HUES48 (cell line): ENCODE measurements around the gene ADGRV1.

Source experiments
- H3K27ac ChIP-seq: one replicate; pipeline ENCODE4 v1.7.0; 2013; ENCODE audit warnings: low read depth, low read length, inconsistent platforms
- H3K27me3 ChIP-seq: 2 replicates; pipeline ENCODE4 v1.6.1; 2013; ENCODE audit warnings: mild to moderate bottlenecking, low read length; ENCODE audit not compliant: control insufficient read depth, insufficient read depth
- H3K36me3 ChIP-seq: 2 replicates; pipeline ENCODE4 v1.6.1; 2013; ENCODE audit warnings: low read length; ENCODE audit not compliant: control insufficient read depth, insufficient read depth
- H3K4me1 ChIP-seq: 2 replicates; pipeline ENCODE4 v1.6.1; 2013; ENCODE audit warnings: mild to moderate bottlenecking, low read length; ENCODE audit not compliant: control insufficient read depth, insufficient read depth
- H3K4me3 ChIP-seq: 2 replicates; pipeline ENCODE4 v1.5.1; 2013; ENCODE audit warnings: mild to moderate bottlenecking, low read depth, low read length
- H3K9ac ChIP-seq: 2 replicates; pipeline ENCODE4 v1.6.1; 2013; ENCODE audit warnings: mild to moderate bottlenecking, low read depth, low read length, moderate library complexity
- H3K9me3 ChIP-seq: 2 replicates; pipeline ENCODE4 v1.6.1; 2013; ENCODE audit warnings: low read length; ENCODE audit not compliant: control insufficient read depth, insufficient read depth

ADGRV1 gene

DNA sequence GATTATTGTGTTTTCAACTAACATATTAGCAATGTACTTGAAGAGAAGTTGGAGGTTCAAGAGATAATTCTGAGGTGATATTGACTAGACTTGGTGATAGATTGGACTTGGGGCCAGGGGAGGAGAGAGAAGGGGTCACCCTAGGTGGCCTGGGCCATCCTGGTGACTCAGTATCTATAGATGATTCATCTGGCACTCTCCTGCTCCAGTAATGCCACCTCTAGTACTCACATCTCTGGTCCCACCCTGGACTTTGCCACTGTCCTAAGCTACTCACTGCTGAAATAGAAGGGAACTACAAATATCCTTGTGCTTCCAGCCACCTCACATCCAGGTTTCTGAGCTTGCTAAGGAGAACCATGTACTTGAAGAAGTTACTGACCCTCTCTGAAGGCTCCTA, 574.6 kb downstream of the ADGRV1 start:
- H3K9me3 ChIP-seq, result no peaks in the 10 kb centered on the region
- no peak overlapping the region for H3K9ac ChIP-seq
- no peak overlapping the region for H3K4me3 ChIP-seq
- H3K27ac ChIP-seq, result no peak overlapping the region
- H3K36me3 ChIP-seq, result no peaks in the 10 kb centered on the region
- H3K4me1 ChIP-seq, result no peaks in the 10 kb centered on the region
- no peaks in the 10 kb centered on the region for H3K27me3 ChIP-seq

DNA sequence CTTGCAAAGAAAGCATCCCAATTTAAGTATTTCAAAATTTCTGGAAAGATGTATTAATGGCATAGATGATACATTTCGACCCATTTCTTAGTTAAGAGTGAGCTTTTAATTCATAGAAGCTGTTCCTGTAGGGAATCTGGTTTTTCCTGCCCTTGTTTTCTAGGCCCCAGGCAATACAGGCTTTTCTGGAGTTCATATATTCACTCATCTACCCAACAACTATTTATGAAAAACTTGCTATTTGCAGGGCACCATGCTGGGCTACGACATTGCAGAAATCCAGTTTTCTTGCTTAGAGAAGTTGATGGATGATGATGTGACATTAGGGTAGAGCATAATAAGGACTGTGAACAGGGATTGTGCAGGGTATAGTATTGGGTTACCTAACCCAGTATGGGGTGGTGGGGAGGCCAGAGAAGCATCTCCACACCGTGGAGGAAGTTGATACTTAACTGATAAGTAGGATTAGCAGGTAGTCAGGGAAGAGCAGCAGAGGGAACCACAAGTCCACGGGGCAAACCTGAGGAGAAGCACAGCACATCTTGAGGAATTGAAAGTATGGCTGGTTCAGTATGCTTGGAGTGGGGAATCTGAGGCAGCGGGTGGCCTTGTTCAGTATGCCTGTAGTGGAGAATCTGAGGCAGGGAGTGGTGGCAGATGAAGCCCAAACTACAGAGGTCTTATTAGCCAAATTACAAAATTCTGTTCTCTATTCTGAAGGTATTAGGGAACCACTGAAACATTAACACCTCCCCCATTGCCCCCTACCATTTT, 577.1 kb downstream of the ADGRV1 start:
- no peak overlapping the region for H3K4me3 ChIP-seq
- no peak overlapping the region for H3K9ac ChIP-seq
- H3K36me3 ChIP-seq, result no peaks in the 10 kb centered on the region
- H3K4me1 ChIP-seq, result no peaks in the 10 kb centered on the region
- no peak overlapping the region for H3K27ac ChIP-seq
- no peaks in the 10 kb centered on the region for H3K9me3 ChIP-seq
- no peaks in the 10 kb centered on the region for H3K27me3 ChIP-seq

DNA sequence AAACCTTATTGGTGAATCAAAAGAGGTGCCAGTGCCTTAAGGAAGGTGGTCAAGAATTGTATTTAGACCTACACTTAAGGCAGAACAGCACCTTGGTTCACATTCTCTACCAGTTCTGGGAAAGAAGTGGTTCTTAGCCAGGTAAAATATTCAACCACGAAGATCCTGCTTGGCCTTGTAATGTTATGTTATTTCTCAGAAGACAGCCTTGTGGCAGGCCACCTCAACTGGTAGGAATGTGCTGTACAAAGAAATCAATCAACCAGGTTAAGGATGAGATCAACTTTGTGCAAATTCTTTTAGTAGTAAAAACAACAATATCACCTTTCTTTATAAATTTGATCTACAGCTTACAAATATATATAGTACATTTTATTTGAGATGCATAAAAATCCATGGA, 577.7 kb downstream of the ADGRV1 start:
- no peaks in the 10 kb centered on the region for H3K36me3 ChIP-seq
- H3K27ac ChIP-seq, result no peak overlapping the region
- no peak overlapping the region for H3K9ac ChIP-seq
- no peak overlapping the region for H3K4me3 ChIP-seq
- H3K27me3 ChIP-seq, result no peaks in the 10 kb centered on the region
- peaks cover 2% of the 10 kb centered on the region; the same call in 1 of the 2 replicates for H3K4me1 ChIP-seq
- no peaks in the 10 kb centered on the region for H3K9me3 ChIP-seq

DNA sequence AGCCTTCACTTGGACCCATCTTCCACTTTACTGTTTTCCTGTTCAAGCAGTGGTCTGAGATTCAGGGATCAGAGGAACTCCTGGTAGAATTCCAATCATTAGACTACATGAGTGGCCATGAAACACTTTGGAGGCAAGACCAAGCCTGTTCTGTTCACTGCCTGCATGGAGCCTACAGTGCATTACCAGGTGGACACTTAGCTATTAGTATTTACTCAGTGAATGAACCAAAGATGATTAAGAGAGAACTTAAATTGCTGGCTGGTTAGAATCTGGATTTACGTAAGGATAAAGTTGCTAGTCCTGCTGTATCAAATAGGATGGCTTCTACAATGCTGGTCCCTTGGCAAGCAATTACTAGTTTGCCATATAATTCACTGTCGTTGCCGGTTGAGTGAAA, 579.0 kb downstream of the ADGRV1 start:
- H3K36me3 ChIP-seq, result no peaks in the 10 kb centered on the region
- no peak overlapping the region for H3K27ac ChIP-seq
- H3K27me3 ChIP-seq, result no peaks in the 10 kb centered on the region

DNA sequence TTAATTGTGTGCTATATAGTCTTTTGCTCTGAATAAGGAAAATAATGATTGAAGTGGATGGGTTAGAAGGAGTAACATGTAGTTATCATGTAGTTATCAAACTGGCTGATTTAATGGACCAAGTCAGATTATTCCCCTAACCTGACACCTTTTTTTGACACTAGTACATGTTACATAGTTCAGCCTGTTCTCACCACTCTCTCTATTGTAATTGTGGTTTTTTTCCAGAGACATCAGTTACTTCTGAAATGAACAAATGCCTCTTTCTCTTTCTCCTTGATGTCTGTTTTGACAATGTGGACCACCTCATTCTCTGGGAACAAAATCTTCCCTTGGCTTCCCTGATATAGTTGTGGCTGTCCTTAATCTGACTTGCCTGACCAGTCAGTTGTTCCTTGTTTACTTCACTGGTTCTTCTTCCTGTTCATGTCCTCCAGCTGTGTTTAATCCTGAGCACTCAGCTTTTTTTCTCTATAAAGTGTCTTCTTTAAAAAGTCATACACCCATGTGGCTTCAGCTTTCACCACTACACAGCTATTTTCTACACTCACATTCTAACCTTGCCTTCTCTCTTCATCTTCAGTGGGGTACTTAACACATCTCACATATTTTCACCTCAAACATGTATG, 581.1 kb downstream of the ADGRV1 start:
- Histone ChIP-seq H3K27ac (no peak overlapping the region), H3K4me3 (no peak overlapping the region), H3K27me3 (no peaks in the 10 kb centered on the region), H3K4me1 (peaks cover 11% of the 10 kb centered on the region; the same call in 1 of the 2 replicates), H3K9ac (no peak overlapping the region), H3K36me3 (no peaks in the 10 kb centered on the region), H3K9me3 (no peaks in the 10 kb centered on the region)

More for the DNA sequence above, 579.0 kb downstream of the ADGRV1 start:
- Histone ChIP-seq H3K4me3 (no peak overlapping the region), H3K9ac (no peak overlapping the region), H3K4me1 (peaks cover 11% of the 10 kb centered on the region; the same call in 1 of the 2 replicates), H3K9me3 (no peaks in the 10 kb centered on the region)

DNA sequence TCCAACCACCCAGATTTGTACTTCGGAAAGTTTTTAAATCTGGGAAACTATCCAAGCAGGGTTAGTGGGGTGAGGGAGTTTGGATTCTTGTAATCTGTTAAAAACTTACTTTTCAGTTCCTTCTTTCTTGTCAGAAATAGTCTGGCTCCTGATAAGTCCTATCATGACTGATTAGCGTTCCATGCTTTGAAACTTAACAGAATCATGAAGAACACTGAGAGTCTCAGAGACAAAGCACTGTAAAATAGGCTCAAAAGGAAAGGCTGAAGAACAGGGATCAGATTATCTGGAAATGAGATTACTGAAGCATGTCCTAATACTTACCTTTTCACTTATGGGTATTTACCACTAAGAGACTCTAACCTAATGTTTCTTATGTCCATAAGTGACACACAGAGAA, 582.1 kb downstream of the ADGRV1 start:
- H3K27me3 ChIP-seq, result no peaks in the 10 kb centered on the region
- H3K4me1 ChIP-seq, result peaks cover 11% of the 10 kb centered on the region; the same call in 1 of the 2 replicates
- H3K36me3 ChIP-seq, result no peaks in the 10 kb centered on the region
- no peak overlapping the region for H3K4me3 ChIP-seq
- no peak overlapping the region for H3K9ac ChIP-seq
- H3K27ac ChIP-seq, result no peak overlapping the region
- H3K9me3 ChIP-seq, result no peaks in the 10 kb centered on the region

DNA sequence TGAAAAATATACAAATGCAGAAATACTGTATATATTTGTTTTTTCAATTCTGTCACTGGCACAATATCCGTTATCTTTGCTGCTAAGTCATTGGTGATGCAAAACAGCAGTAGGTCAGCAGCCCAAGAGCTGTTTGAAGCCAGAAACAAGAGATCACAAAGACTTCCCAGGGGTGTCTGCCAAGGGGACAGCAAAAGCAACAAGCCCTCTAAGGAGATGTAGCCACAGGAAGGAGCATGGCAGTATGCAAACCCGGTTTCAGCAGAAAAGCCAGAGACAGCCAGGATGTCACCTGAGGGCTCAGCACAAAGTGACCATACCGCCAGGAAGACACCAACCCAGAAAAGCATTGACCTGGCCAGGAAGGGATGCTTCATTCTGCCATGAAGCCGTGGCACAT, 583.0 kb downstream of the ADGRV1 start:
- no peak overlapping the region for H3K27ac ChIP-seq
- no peaks in the 10 kb centered on the region for H3K36me3 ChIP-seq
- peaks cover 11% of the 10 kb centered on the region; the same call in 1 of the 2 replicates for H3K4me1 ChIP-seq
- no peak overlapping the region for H3K4me3 ChIP-seq
- no peaks in the 10 kb centered on the region for H3K27me3 ChIP-seq
- H3K9ac ChIP-seq, result no peak overlapping the region
- H3K9me3 ChIP-seq, result no peaks in the 10 kb centered on the region

DNA sequence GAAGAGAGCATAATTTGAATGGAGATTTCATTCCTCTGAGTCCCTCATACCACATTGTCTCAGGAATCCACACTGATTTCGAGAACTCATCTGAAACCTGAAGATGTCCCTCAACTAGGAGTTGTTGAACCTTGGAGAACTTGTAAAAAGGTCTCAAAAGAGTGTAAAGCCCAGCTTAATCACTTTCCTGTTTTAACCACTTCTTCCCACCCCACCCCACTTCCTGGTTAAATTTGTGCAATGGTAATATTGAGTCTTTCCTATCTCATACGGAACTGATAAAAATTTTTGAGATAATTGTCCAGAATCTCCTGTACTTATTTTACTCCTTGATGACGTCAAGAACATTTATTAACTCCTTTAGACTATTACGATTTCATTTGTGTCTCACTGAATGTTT, 583.8 kb downstream of the ADGRV1 start:
- no peaks in the 10 kb centered on the region for H3K27me3 ChIP-seq
- no peaks in the 10 kb centered on the region for H3K36me3 ChIP-seq
- H3K4me3 ChIP-seq, result no peak overlapping the region
- no peaks in the 10 kb centered on the region for H3K9me3 ChIP-seq
- H3K27ac ChIP-seq, result no peak overlapping the region
- no peak overlapping the region for H3K9ac ChIP-seq
- H3K4me1 ChIP-seq, result peaks cover 14% of the 10 kb centered on the region; the same call in 1 of the 2 replicates

DNA sequence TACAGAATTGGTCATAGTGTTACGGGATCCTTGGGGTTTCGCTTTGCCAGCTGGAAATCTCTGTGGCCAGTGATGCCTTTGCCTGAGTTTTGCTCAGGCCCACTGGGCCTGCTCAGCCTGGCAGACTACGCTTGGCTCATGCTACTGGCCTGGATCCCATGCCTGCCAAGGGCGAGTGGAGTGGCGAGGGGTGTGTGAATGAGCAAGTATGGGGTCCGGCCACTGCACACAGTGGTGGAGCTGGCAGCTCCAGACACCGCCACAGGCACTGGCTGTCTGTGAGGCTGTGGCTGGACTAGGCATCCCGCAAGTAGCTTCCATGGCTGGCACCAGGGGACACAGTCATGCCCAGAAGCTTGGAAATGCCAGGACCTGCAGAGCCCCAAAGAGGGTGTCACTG, 584.2 kb downstream of the ADGRV1 start:
- H3K27ac ChIP-seq, result no peak overlapping the region
- H3K36me3 ChIP-seq, result no peaks in the 10 kb centered on the region
- H3K27me3 ChIP-seq, result no peaks in the 10 kb centered on the region
- H3K9me3 ChIP-seq, result no peaks in the 10 kb centered on the region
- no peak overlapping the region for H3K9ac ChIP-seq
- H3K4me1 ChIP-seq, result peaks cover 17% of the 10 kb centered on the region; the same call in 1 of the 2 replicates
- H3K4me3 ChIP-seq, result no peak overlapping the region

DNA sequence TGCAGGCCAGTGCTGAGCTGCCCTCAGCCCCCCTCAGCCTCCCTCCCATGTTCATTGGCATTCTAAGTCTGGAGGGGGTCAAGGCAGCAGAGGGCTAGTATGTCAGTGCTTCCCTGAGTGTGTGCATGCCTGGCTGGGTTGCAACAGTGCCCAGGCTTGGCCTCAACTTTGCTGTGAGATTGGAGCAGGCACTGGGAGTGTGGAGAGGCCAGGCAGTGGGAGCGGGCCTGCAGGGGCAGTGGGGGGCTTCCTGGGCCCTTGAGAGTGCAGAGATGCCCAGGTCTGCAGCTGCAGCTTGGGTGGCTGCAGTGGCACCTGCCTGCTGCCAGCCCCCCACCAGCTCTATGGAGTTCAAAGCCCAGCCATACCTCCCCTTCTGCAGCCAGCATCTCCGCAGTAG, 585.2 kb downstream of the ADGRV1 start:
- Histone ChIP-seq H3K36me3 (no peaks in the 10 kb centered on the region), H3K9me3 (no peaks in the 10 kb centered on the region), H3K27ac (no peak overlapping the region), H3K4me1 (peaks cover 18% of the 10 kb centered on the region; the same call in 1 of the 2 replicates), H3K9ac (no peak overlapping the region), H3K4me3 (no peak overlapping the region), H3K27me3 (no peaks in the 10 kb centered on the region)
